H1 (cell line): ENCODE data around the gene MT1H. TPM values are rescaled to one million over a fixed set of nuclear protein-coding genes. Genes with fewer than 3 reads are reported as not detected.

Experiments used
- BACH1 ChIP-seq: IDR thresholded peaks from 2 replicates; pipeline ENCODE4 v1.6.1; 2012; ENCODE audit warnings: low read length, improper control_type of control experiment
- GABPA ChIP-seq: IDR thresholded peaks from 2 replicates; pipeline ENCODE4 v1.6.1; 2011; ENCODE audit warnings: mild to moderate bottlenecking, low read length, moderate library complexity, borderline replicate concordance; ENCODE audit not compliant: insufficient read depth
- RFX5 ChIP-seq: IDR thresholded peaks from 2 replicates; pipeline ENCODE4 v1.6.1; 2011; ENCODE audit warnings: low read depth, low read length, improper control_type of control experiment, borderline replicate concordance
- SUZ12 ChIP-seq: fragments of 200-600 bp; sonication (generic); IDR thresholded peaks from 2 replicates; pipeline ENCODE4 v1.6.1; 2012; ENCODE audit warnings: mild to moderate bottlenecking, inconsistent platforms, low read length, moderate library complexity, mixed read lengths
- polyA plus RNA-seq, 7 experiments: library from polyadenylated mRNA; depleted of rRNA in 3 of 7; stranded (reverse) in 5 of 7; unstranded in 2 of 7; fragments of >200 nt in 5 of 7; fragments of 200-250 nt in 2 of 7; gene quantifications; 1 replicate in 5 of 7; 2 replicates in 1 of 7; 4 replicates in 1 of 7; pipeline versions ENCODE4 v1.2.1 to v1.2.3, GENCODE V29; 2011 to 2013; ENCODE audit warnings: missing spikeins in 2 of 7, mixed read lengths in 2 of 7
- total RNA-seq: library from RNA; stranded (reverse); fragmentation: NEBNext Ultra II Directional; extraction: Animal tissue kit (Norgen Biotek cat#: 25700); gene quantifications from 2 replicates; pipeline ENCODE4 v1.2.1, GENCODE V29; 2021

Gene MT1H
- total and polyA plus RNA-seq, 2 of the 8 experiments (the other 6 are each of a cell fraction or from before 2014, with no cell fraction given) = 11.9 to 95.7 TPM

- TF ChIP-seq BACH1 (no peak), SUZ12 (no peak), RFX5 (no peak), GABPA (no peak)
Measured at GRCh38 chr16:56691885-56692284, 22.3 kb downstream of the MT1H start (continued).
